D721Med (cell line): ENCODE results near the gene NUDT15.

ENCODE experiments used
- DNase-seq: peaks from one replicate; pipeline ENCODE4 v3.0.0; 2011; ENCODE audit warnings: low spot score; ENCODE audit not compliant: insufficient read length
- FAIRE-seq: peaks from 2 replicates; lab custom pipeline; 2011; peaks lifted over from hg19 to GRCh38; lab: Jason Lieb, UNC
- TF ChIP-seq, protein P1 (sequence below): IDR thresholded peaks from 2 replicates; pipeline ENCODE4 v1.5.1; 2012; ENCODE audit warnings: mild to moderate bottlenecking, control low read depth; ENCODE audit not compliant: insufficient read depth; ENCODE audit errors: missing control alignments

NUDT15 gene

DNA sequence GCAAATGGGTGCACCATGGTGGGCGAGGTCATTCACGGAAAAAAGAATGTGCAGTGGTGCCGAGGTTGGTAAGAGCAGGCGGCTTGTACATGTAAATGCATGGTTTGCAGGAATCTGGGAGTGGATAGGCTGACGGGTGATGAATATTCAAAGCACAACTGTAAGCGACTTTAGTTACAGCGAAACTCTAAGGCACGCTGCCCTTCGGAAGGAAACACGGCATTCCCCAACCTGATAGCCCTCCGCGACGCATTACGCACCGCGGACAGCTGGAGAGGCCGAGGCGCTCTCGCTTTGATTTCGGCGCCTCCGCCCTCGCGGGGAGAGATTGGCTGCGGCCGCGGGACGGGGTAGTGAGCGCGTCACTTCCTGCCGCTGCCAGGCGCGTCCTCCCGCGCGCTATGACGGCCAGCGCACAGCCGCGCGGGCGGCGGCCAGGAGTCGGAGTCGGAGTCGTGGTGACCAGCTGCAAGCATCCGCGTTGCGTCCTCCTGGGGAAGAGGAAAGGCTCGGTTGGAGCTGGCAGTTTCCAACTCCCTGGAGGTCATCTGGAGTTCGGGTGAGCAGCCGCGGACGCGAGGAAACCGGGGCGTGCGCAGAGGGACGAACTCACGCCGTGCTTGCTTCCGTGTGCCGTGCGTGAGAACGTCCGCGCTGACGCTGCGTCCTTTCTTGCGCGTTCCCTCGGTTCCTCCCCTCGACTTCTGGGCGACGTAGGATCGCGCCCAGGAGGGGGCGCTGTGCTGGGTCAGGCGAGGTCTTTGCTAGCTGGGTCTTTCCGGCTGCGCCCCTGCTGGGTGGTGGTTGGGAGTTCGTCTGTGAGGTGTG lies at the start of gene NUDT15:
Gene NUDT15, plus strand, starts transcription at position 381 of the 828 bp plus-strand sequence. Its CDS starts 21 bp downstream, at position 402.
- DNase-seq: peak; percentile 79
- TF ChIP-seq, protein P1, sequence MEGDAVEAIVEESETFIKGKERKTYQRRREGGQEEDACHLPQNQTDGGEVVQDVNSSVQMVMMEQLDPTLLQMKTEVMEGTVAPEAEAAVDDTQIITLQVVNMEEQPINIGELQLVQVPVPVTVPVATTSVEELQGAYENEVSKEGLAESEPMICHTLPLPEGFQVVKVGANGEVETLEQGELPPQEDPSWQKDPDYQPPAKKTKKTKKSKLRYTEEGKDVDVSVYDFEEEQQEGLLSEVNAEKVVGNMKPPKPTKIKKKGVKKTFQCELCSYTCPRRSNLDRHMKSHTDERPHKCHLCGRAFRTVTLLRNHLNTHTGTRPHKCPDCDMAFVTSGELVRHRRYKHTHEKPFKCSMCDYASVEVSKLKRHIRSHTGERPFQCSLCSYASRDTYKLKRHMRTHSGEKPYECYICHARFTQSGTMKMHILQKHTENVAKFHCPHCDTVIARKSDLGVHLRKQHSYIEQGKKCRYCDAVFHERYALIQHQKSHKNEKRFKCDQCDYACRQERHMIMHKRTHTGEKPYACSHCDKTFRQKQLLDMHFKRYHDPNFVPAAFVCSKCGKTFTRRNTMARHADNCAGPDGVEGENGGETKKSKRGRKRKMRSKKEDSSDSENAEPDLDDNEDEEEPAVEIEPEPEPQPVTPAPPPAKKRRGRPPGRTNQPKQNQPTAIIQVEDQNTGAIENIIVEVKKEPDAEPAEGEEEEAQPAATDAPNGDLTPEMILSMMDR: peak; percentile 98
- FAIRE-seq: peak; percentile 67

DNA sequence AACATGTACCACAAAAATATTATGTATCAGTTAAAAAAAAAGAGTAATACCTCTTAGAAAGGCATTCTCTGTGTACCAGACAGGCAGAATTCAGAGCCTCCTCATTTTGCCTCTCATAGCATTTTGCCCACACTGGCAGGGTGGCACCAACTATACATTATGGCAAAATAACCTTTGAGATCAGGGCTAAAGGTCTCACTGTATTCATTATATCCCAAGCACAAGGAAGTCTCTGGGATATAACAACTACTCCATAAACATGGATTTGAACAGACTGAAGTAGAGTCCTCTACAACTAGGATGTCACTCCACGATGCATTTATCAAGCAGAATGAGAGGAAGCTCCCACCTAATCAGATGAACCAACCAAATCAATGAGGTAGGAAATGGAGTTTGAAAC lies 47.1 kb upstream of the NUDT15 start:
- DNase-seq: no peak
- no peak for FAIRE-seq
- TF ChIP-seq, protein P1: no peak

DNA sequence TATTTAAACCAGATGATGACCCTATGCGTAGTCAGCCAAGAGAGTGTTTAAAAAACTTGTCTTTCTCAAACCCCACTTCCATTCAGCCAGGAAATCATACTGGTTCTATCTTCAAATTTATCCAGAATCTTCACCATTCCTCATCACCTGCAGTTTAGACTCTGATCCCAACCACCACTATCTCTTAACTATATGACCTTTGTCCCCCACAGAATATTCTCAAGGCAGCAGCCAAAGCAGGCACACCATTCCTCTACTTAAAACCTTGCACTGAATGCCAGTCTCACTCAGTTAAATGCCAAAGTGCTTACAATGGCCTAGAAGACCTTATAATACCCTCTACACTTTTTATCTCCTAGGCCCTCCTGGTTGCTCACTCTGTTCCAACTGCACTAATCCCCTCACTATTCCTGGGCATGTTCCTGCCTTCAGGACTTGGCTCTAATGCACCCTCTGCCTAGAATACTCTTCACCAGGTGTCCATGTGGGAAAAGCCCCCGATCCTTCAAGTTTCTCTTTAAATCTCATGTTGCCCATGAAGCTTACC lies 46.5 kb upstream of the NUDT15 start:
- no peak for DNase-seq
- TF ChIP-seq, protein P1: no peak
- FAIRE-seq: no peak

DNA sequence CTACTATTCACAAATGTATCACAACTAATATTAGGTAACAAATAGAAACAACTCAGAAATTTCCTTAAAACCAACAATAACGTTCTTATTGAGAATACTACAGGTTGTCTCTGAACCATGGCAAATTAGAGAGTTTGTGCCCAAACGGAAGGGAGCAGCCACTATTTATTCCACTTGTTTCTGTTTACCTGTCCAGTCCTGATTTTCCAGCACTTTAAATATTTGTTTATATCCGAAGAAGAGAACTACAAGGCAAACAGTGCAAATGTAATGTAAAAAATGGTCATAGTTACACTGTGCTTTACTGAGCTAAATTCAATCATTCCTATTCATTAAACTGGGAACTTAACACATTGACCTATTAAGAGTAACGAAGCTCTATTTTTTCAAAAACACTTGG lies 45.7 kb upstream of the NUDT15 start:
- FAIRE-seq (no peak), DNase-seq (no peak)
- TF ChIP-seq, protein P1: no peak

DNA sequence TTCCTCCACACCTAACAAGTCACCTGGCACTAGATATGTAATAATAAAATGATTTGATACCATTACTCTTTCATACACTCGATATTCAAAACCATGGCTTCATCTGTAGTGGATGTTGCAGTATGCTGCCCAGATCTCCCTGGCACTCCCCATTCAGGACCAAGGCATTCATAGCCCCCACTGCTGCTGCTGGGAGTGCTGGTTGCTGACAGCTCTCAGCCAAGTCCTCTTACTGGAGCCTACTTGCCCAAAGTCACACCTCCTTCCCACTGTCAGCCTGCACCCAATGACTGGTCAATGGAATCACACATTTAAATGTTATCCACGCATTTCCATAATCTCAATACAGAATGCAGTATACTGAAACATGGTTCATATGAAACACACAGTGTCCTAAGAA lies 40.1 kb upstream of the NUDT15 start:
- no peak for DNase-seq
- FAIRE-seq: no peak
- TF ChIP-seq, protein P1: no peak

DNA sequence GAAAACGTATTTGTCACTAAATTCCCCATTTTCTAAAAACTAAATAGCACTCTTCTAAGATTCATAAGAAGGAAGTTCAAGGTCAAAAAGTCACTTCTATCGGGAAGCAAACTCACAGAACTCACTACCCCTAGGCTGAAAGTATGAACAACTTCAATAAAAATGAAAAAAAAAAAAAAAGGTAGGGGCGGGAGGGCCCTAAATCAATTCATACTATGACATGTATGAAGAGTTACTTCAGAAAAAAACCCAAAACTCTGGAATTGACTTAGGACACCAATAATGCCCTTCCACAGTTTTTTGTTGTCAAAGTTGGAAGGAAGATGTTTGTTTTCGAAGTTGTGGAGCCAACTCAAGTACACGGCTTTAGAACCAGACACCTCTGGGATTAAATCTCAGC lies 37.6 kb upstream of the NUDT15 start:
- TF ChIP-seq, protein P1: no peak
- no peak for FAIRE-seq
- DNase-seq: no peak
